Fibroblast of skin of right quadriceps (primary cell): ENCODE measurements around the gene CDH13.
A peak's percentile ranks its signal among the peaks of the same experiment; 100 is the strongest.

Experiments used
- DNase-seq: peaks from one replicate; pipeline ENCODE4 v3.0.0-alpha.2; 2013

Gene CDH13

GRCh38 chr16:83653785-83654184, 1027.0 kb downstream of the CDH13 start:
- peak; percentile 90 for DNase-seq

GRCh38 chr16:83660282-83660681, 1033.5 kb downstream of the CDH13 start:
- no peak for DNase-seq

DNA sequence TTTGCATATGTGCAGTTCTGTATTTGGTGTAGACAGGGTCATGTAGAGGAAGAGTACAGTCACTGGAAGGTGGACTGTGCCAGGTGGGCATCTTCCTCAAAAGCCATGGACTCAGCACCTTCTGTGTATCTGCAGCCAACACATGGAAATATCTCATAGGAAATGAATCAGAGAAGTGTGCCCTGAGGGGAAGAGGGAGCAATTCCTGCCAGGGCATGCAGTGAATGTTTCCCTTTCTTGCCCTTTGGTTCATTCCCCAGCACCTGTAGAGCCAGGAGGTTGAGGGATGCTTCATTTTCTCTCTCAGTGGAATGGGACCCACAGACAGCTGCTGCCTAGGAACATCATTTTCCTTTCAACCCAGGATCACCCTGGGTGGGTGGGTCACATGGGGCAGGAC, 1034.9 kb downstream of the CDH13 start:
- no peak for DNase-seq

DNA sequence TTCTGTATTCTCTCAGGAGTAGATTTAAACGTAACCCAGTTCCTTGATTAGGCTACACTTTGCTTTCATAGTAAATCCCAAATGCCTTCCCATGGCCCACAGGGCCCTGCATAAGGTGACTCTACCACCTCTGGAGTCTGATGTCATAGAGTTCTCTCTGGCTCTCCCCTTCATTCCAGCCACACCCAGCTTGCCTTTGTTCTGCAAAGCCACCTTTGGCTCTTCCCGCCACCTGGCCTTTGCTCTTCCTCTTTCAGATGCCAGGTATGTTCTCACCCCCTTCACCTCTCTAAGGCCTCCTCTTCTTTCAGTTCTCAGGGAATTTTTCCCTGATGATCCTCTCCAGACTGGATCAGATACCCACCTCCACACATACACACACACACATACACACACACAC, 1039.7 kb downstream of the CDH13 start:
- DNase-seq: no peak

- no peak for DNase-seq
Observed at GRCh38 chr16:83669456-83669855, 1042.7 kb downstream of the CDH13 start.

- peak; percentile 51 for DNase-seq
Observed at GRCh38 chr16:83674931-83675535, 1048.3 kb downstream of the CDH13 start.

DNA sequence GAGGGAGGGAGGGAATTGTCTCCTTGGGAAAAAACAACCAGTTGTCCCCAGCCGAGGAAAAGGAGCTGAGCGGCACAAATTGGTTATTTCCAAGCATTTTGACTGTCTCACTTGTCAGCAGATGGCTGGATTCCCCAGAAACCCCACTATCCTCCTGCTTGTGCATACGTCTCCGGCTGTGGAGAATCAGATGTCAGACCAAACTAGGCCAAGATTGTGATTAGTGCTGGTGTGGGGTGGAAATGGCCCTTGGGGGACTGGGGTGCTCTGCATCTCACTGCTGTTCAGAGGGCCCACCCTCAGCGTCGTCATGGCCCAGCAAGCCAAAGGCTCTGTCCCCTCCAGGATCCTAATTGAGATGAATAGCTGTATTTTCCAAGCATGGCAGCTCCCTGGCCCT, 1049.3 kb downstream of the CDH13 start:
- DNase-seq: no peak

GRCh38 chr16:83680980-83681379, 1054.2 kb downstream of the CDH13 start:
- no peak for DNase-seq

DNA sequence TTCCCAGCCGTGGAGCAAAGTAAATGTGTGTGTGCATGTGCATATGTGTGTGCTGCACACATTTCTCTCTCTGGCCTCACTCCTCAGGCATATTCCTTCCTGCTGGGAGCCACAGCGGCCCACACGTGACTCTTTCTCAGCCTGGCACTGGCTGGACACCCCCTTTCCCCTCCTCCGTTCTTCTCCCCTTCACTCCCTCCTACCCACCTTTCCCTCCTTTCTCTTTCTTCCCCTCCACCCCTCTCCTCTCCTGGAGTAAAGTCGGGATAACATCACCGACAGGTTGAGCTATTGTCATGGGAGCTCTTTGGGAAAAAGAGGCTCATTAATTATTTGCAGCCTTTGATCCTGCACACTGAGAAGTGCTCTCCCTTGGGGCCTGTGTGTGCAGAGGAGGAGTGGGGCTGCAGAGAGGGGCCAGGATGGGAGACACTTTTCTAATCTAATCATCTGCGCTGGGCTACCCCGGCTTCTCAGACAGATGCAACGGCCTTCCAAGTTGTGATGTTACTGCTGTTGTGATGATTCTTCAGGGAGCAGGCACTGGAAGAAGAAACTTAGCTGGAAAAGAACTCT, 1054.7 kb downstream of the CDH13 start:
- no peak for DNase-seq

- peak; percentile 82 for DNase-seq
Observed at GRCh38 chr16:83682116-83682867, 1055.5 kb downstream of the CDH13 start.

GRCh38 chr16:83682868-83683235, 1056.1 kb downstream of the CDH13 start:
- DNase-seq: no peak

DNA sequence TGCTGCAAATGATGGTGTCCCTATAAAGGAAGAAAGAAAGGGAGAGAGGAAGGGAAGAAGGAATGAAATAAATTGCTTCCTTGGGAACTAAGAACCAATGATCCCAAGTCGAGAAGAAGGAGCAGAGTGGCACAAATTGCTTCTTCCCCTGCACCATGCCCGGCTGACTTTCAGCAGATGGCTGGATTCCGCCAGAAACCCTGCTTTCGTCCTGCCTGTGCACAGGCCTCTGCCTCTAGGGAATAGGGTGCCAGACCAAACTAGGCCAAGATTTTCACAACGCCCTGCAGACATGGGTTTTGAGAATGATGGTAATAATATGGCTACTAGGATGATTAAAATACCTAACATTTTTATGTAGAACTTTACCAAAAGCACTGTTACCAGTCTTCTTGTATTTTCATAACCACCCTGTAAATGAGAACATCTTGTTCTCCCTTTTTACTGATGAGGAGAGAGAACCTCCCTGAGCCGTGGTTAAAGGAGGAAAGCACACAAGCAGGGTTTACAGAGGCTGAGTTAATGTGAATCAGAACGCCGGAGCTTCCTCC, 1058.9 kb downstream of the CDH13 start:
- DNase-seq: no peak

GRCh38 chr16:83686726-83687125, 1060.0 kb downstream of the CDH13 start:
- DNase-seq: peak; percentile 40

GRCh38 chr16:83689385-83689831, 1062.6 kb downstream of the CDH13 start:
- peak; percentile 99 for DNase-seq

DNA sequence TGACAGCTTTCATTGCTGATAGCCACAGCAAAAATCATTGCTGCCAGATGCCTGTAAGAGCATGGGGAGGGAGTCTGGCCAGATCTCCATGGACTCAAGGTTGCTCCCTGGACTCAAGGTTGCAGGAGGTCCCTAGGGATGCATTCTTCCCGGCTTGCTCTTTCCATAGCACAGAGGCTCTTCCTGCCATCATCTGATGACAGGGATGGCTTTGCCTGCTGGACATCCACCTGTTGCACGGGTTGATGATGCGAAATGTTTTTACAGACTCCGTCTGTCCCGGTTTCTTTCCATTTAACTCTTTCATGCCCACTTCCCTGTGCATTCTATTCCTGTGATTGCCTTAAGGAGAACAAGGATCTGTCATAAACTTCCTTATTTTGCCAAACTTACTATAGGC, 1065.5 kb downstream of the CDH13 start:
- peak; percentile 37 for DNase-seq

GRCh38 chr16:83698964-83699363, 1072.2 kb downstream of the CDH13 start:
- DNase-seq: no peak

- DNase-seq: no peak
Observed at GRCh38 chr16:83699817-83700216, 1073.0 kb downstream of the CDH13 start.

- no peak for DNase-seq
Observed at GRCh38 chr16:83700918-83701317, 1074.1 kb downstream of the CDH13 start.

- DNase-seq: peak; percentile 53
Observed at GRCh38 chr16:83701494-83701893, 1074.7 kb downstream of the CDH13 start.

- no peak for DNase-seq
Observed at GRCh38 chr16:83704656-83705055, 1077.9 kb downstream of the CDH13 start.

DNA sequence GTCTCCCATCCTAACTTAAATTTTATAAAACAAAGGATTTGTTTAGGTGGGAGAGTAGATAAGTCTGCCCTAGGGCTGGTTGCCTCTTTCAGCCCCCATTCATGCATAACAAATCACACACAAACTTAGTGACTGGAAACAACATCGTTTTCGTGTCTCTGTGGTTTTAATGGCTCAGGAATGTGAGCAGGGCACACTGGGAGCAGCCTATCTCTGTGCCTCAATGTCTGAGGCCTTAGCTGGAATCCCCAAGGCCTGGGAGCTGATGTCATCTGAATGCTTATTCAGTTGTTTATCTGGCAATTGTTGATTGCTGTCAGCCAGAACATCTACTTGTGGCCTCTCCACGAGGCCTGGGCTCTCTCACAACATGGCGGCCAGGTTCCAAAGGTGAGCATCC, 1079.1 kb downstream of the CDH13 start:
- peak; percentile 53 for DNase-seq

GRCh38 chr16:83706394-83706793, 1079.6 kb downstream of the CDH13 start:
- peak; percentile 77 for DNase-seq

GRCh38 chr16:83711069-83711468, 1084.3 kb downstream of the CDH13 start:
- DNase-seq: no peak

DNA sequence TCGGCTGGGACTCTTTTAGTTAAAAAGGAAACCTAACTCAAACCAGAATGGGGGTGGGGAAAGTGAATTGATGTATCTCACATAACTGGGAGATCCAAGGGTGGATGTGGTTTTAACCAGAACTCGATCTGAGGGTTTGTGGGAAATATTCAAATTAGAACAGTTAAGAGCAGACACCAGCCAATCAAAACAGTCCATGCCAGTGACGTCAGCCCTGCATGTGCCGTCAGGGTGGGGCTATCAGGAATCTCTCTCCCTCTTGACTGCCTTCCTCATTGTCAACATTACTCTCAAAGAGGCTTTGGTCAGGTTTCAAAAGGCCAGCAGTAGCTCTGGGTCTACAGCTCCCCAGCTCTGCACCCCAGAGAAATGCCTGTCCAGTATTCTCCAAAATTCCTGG, 1086.8 kb downstream of the CDH13 start:
- no peak for DNase-seq
